Erythroblast (primary cell): ENCODE data around the gene PHF21B.

Experiments used
- GATA1 ChIP-seq: IDR thresholded peaks from 2 replicates; pipeline ENCODE4 v1.6.1; 2011; ENCODE audit warnings: low read depth, mild to moderate bottlenecking, control low read depth, low read length, moderate library complexity
- POLR2A ChIP-seq: IDR thresholded peaks from 2 replicates; pipeline ENCODE4 v1.6.1; 2011; ENCODE audit warnings: mild to moderate bottlenecking, low read length

GRCh38 chr22:45009606-45010531 is at the start of gene PHF21B:
- TF ChIP-seq POLR2A (no peak), GATA1 (no peak)
